ENCODE data around the gene FDXR.

The FDXR gene

GRCh38 chr17:74875977-74876593, 3.3 kb upstream of the FDXR start:
- no peak for TF ChIP-seq CTCF (IDR thresholded peaks at IDR 0.05)
- Histone ChIP-seq H3K4me3 (ENCODE audit: low read depth in 1 of 2, low read length in 1 of 2) (no peak overlapping the region), H3K27ac (no peak overlapping the region), H3K9me3 (no peaks in the 10 kb centered on the region), H3K36me3 (no peaks in the 10 kb centered on the region), H3K27me3 (no peaks in the 10 kb centered on the region), H3K4me1 (ENCODE audit: control insufficient read depth in 1 of 2, insufficient read depth in 1 of 2, low read depth in 1 of 2, low read length in 1 of 2) (peaks cover 15 to 20% of the 10 kb centered on the region in 2 experiments)

- Histone ChIP-seq H3K9me3 (no peaks in the 10 kb centered on the region), H3K36me3 (no peaks in the 10 kb centered on the region), H3K4me1 (ENCODE audit: control insufficient read depth in 1 of 2, insufficient read depth in 1 of 2, low read depth in 1 of 2, low read length in 1 of 2) (peaks cover 15 to 20% of the 10 kb centered on the region in 2 experiments), H3K27ac (no peak overlapping the region), H3K4me3 (ENCODE audit: low read depth in 1 of 2, low read length in 1 of 2) (no peak overlapping the region), H3K27me3 (no peaks in the 10 kb centered on the region)
- TF ChIP-seq CTCF (IDR thresholded peaks at IDR 0.05): no peak
Observed at GRCh38 chr17:74875155-74875976, 2.6 kb upstream of the FDXR start.

- no peak overlapping the region for H3K27ac ChIP-seq
- H3K4me3 ChIP-seq (ENCODE audit: low read depth in 1 of 2, low read length in 1 of 2): no peak overlapping the region
- peaks cover 15 to 16% of the 10 kb centered on the region in 2 experiments for H3K4me1 ChIP-seq (ENCODE audit: control insufficient read depth in 1 of 2, insufficient read depth in 1 of 2, low read depth in 1 of 2, low read length in 1 of 2)
- no peak for TF ChIP-seq CTCF (IDR thresholded peaks at IDR 0.05)
- no peaks in the 10 kb centered on the region for H3K9me3 ChIP-seq
- H3K36me3 ChIP-seq: no peaks in the 10 kb centered on the region
- peaks cover 3% of the 10 kb centered on the region for H3K27me3 ChIP-seq
Observed at GRCh38 chr17:74874615-74875037, 1.8 kb upstream of the FDXR start.

GRCh38 chr17:74873874-74874614, 1.2 kb upstream of the FDXR start:
- H3K4me1 ChIP-seq (ENCODE audit: control insufficient read depth in 1 of 2, insufficient read depth in 1 of 2, low read depth in 1 of 2, low read length in 1 of 2): peaks cover 15 to 16% of the 10 kb centered on the region in 2 experiments
- peaks cover 8% of the 10 kb centered on the region for H3K27me3 ChIP-seq
- H3K27ac ChIP-seq: peak overlapping the region; percentile 90
- TF ChIP-seq CTCF (IDR thresholded peaks at IDR 0.05): no peak
- H3K9me3 ChIP-seq: no peaks in the 10 kb centered on the region
- H3K36me3 ChIP-seq: no peaks in the 10 kb centered on the region
- peak overlapping the region; percentile 81 to 93 for H3K4me3 ChIP-seq (ENCODE audit: low read depth in 1 of 2, low read length in 1 of 2)

- peak; percentile 7 for TF ChIP-seq CTCF (IDR thresholded peaks at IDR 0.05)
- Histone ChIP-seq H3K4me3 (ENCODE audit: low read depth in 1 of 2, low read length in 1 of 2) (peak overlapping the region; percentile 81 to 93), H3K9me3 (no peaks in the 10 kb centered on the region), H3K27ac (peak overlapping the region; percentile 90), H3K27me3 (peaks cover 15% of the 10 kb centered on the region), H3K36me3 (no peaks in the 10 kb centered on the region), H3K4me1 (ENCODE audit: control insufficient read depth in 1 of 2, insufficient read depth in 1 of 2, low read depth in 1 of 2, low read length in 1 of 2) (peaks cover 15 to 16% of the 10 kb centered on the region in 2 experiments)
Observed at GRCh38 chr17:74873037-74873873, 461 bp upstream of the FDXR start.
